Measurements from ENCODE around the gene ABCA13. TPM values are rescaled to one million over a fixed set of nuclear protein-coding genes. Genes with fewer than 3 reads are reported as not detected.

Gene ABCA13
- total RNA-seq, 4 donors from 2014 or later: 0.38 to 9.8 (median 4.9) TPM

GRCh38 chr7:48638041-48638440, 466.8 kb downstream of the ABCA13 start:
- no peak overlapping the region for H3K27ac ChIP-seq
- peaks cover 0 to 8% (median 0%) of the 10 kb centered on the region in 3 donors for H3K4me1 ChIP-seq
- TF ChIP-seq POLR2A (IDR thresholded peaks at IDR 0.05): no peak
- no peak for TF ChIP-seq CTCF (IDR thresholded peaks at IDR 0.05)
- H3K36me3 ChIP-seq: no peaks in the 10 kb centered on the region
- intact Hi-C loops (cut with DNase I): no loop called here
- 82 to 86% methylated on average over 6 of the region's 6 CpGs for WGBS, 2 donors
- H3K9me3 ChIP-seq: no peaks in the 10 kb centered on the region
- no peaks in the 10 kb centered on the region for H3K27me3 ChIP-seq
- no peak for DNase-seq
- no peak overlapping the region for H3K4me3 ChIP-seq

GRCh38 chr7:48643431-48644013, 472.3 kb downstream of the ABCA13 start:
- WGBS, 2 donors: 69 to 70% methylated on average over 2 of the region's 2 CpGs
- Histone ChIP-seq H3K9me3 (no peaks in the 10 kb centered on the region), H3K4me1 (no peaks in the 10 kb centered on the region), H3K27ac (no peak overlapping the region), H3K36me3 (no peaks in the 10 kb centered on the region), H3K4me3 (no peak overlapping the region), H3K27me3 (no peaks in the 10 kb centered on the region)
- intact Hi-C loops (cut with DNase I): no loop called here
- TF ChIP-seq POLR2A (IDR thresholded peaks at IDR 0.05) (no peak), CTCF (IDR thresholded peaks at IDR 0.05) (no peak)
- no peak for DNase-seq

GRCh38 chr7:48658138-48658537, 486.9 kb downstream of the ABCA13 start:
- no peaks in the 10 kb centered on the region for H3K27me3 ChIP-seq
- DNase-seq: no peak
- H3K9me3 ChIP-seq: no peaks in the 10 kb centered on the region
- H3K36me3 ChIP-seq: no peaks in the 10 kb centered on the region
- no peak overlapping the region for H3K27ac ChIP-seq
- no peak overlapping the region for H3K4me3 ChIP-seq
- no peaks in the 10 kb centered on the region for H3K4me1 ChIP-seq
- TF ChIP-seq CTCF (IDR thresholded peaks at IDR 0.05) (no peak), POLR2A (IDR thresholded peaks at IDR 0.05) (no peak)
- 90 to 94% methylated on average over 1 to 2 of the region's 2 CpGs for WGBS, 2 donors
- intact Hi-C loops (cut with DNase I): no loop called here

GRCh38 chr7:48660306-48660870, 489.1 kb downstream of the ABCA13 start:
- H3K9me3 ChIP-seq: no peaks in the 10 kb centered on the region
- WGBS, 2 donors: 33 to 34% methylated on average over 5 of the region's 5 CpGs
- no peak for DNase-seq
- TF ChIP-seq POLR2A (IDR thresholded peaks at IDR 0.05) (no peak), CTCF (IDR thresholded peaks at IDR 0.05) (no peak)
- no peaks in the 10 kb centered on the region for H3K4me1 ChIP-seq
- intact Hi-C loops (cut with DNase I): no loop called here
- no peaks in the 10 kb centered on the region for H3K27me3 ChIP-seq
- no peaks in the 10 kb centered on the region for H3K36me3 ChIP-seq
- no peak overlapping the region for H3K4me3 ChIP-seq
- no peak overlapping the region for H3K27ac ChIP-seq

GRCh38 chr7:48664241-48664640, 493.0 kb downstream of the ABCA13 start:
- Histone ChIP-seq H3K4me1 (no peaks in the 10 kb centered on the region), H3K9me3 (no peaks in the 10 kb centered on the region), H3K27ac (no peak overlapping the region), H3K27me3 (no peaks in the 10 kb centered on the region), H3K4me3 (no peak overlapping the region), H3K36me3 (no peaks in the 10 kb centered on the region)
- DNase-seq: no peak
- intact Hi-C loops (cut with DNase I): no loop called here
- WGBS, 2 donors: 60 to 75% methylated on average over 4 of the region's 4 CpGs
- TF ChIP-seq POLR2A (IDR thresholded peaks at IDR 0.05) (no peak), CTCF (IDR thresholded peaks at IDR 0.05) (no peak)
